GM20000 (cell line): ENCODE data around the gene RSAD2.
"Not testable (repeated sequence)": the region's sequence is repeated elsewhere in the genome, so short reads cannot be mapped to it uniquely, and the experiment has no call there.

Experiments
- DNase-seq: peaks from one replicate; pipeline ENCODE4 v3.0.0; 2012; ENCODE audit warnings: low spot score
- CTCF ChIP-seq: IDR thresholded peaks from 2 replicates; pipeline ENCODE4 v1.5.1; 2012; ENCODE audit warnings: mild to moderate bottlenecking, control low read depth; ENCODE audit errors: extremely low read depth, missing control alignments

The RSAD2 gene

GRCh38 chr2:6887751-6888192, 10.2 kb downstream of the RSAD2 start:
- no peak for TF ChIP-seq CTCF

GRCh38 chr2:6888724-6889123, 11.1 kb downstream of the RSAD2 start:
- no peak for DNase-seq
- no peak for TF ChIP-seq CTCF

More at GRCh38 chr2:6887751-6888192, 10.2 kb downstream of the RSAD2 start:
- DNase-seq, result no peak

DNA sequence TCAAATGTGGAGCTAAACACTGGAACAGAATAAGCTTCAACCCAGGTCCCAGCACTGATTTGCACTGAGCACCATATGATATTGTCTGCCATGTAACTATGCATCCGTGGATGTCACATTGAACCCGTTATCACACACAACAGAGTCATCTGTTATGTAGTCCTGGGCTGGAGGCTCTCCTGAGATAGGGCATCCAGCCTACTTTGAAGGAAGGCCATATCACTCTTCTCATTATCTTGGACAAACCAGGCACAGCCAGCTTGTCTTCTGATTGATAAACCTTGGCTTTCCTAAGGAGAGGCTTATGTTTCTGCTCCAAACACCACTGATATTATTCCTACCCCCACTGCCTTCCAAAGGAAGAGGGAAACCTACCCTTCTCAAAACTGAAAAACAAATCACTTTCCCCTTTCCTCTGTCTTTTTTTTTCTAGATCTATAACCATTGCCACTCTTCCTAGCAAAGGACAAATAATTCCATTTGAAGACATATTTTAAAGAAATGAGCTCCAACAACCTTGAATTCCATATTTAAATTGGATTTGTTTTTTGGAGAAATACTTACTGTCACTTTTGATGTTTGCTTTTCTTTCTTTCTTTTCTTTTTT, 16.4 kb downstream of the RSAD2 start:
- no peak for DNase-seq
- TF ChIP-seq CTCF, result no peak

GRCh38 chr2:6896930-6897759, 19.6 kb downstream of the RSAD2 start:
- peak; percentile 48 for TF ChIP-seq CTCF
- DNase-seq, result no peak

DNA sequence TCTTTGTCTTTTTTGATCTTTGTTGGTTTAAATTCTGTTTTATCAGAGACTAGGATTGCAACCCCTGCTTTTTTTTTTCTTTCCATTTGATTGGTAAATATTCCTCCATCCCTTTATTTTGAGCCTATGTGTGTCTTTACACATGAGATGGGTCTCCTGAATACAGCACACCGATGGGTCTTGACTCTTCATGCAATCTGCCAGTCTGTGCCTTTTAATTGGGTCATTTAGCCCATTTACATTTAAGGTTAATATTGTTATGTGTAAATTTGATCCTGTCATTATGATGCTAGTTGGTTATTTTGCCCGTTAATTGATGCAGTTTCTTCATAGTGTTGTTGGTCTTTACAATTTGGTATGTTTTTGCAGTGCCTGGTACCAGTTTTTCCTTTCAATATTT, 25.0 kb downstream of the RSAD2 start:
- DNase-seq, result not testable (repeated sequence)

GRCh38 chr2:6905668-6906067, 28.1 kb downstream of the RSAD2 start:
- DNase-seq, result no peak
- no peak for TF ChIP-seq CTCF

- no peak for TF ChIP-seq CTCF
These were observed 28.7 kb downstream of the RSAD2 start for GRCh38 chr2:6906165-6906741.

More at GRCh38 chr2:6906165-6906741, 28.7 kb downstream of the RSAD2 start:
- no peak for DNase-seq
